Lower leg skin (tissue), 4 donors: ENCODE measurements around the gene TMEM89. TPM values are rescaled to one million over a fixed set of nuclear protein-coding genes. Genes with fewer than 3 reads are reported as not detected.

Experiments used
- DNase-seq, 2 donors: peaks; one replicate each; pipeline ENCODE4 v3.0.0-alpha.2; 2019; ENCODE audit warnings: low spot score in 2 of 2
- H3K4me3 ChIP-seq: fragments of 200-600 bp; sonication (generic); 2 replicates; pipeline ENCODE4 v1.5.1; 2017; ENCODE audit warnings: mild to moderate bottlenecking, low read depth; ENCODE audit not compliant: poor library complexity, severe bottlenecking
- POLR2A ChIP-seq, 2 donors: fragments of 450-650 bp; IDR thresholded peaks; one replicate each; pipeline ENCODE4 v1.6.1; 2016 to 2017; ENCODE audit warnings: antibody characterized with exemption in 2 of 2, mild to moderate bottlenecking in 1 of 2, moderate library complexity in 1 of 2
- WGBS, 2 donors: methylation state at CpG; one replicate each; pipeline ENCODE4 v1.1.5; 2018; 5-methylcytosine and 5-hydroxymethylcytosine counted together
- intact Hi-C: fragments of 100-400 bp; cut with DNase I; formaldehyde crosslinking; loops from one replicate; pipeline ENCODE4 v1.15.0; 2023; ENCODE audit warnings: low total_unique reads
- total RNA-seq, 4 donors: library from RNA; depleted of rRNA; stranded (reverse); fragments of >200 nt; gene quantifications; one replicate each; pipeline ENCODE4 v1.1.0, GENCODE V29; 2016
- TF ChIP-seq, protein P1 (sequence below), 3 donors: fragments of 450-650 bp; IDR thresholded peaks; one replicate each; pipeline ENCODE4 v1.5.1; 2016; ENCODE audit warnings: antibody characterized with exemption in 3 of 3, mild to moderate bottlenecking in 3 of 3, moderate library complexity in 2 of 3

TMEM89 gene
- total RNA-seq, 4 donors from 2014 or later, result not detected

DNA sequence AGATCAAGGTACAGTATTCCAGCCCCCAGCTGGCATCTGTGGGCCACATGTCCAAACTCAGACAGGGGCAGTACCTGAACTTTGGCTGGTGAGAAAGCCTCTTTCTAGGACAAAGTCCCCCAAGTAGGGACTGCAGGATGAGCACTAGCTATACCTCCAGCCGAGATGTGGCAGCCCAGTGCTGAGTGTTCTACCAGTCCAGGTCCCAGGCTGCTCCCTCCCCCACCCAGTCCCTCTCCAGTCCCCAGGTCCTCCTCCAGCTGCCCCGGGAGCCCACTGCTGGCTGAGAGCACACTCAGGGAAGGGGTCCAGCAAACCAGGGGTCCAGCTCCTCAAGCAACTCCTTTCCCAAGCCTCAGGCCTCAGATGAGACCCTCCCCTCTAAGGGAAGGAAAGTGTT lies 12.2 kb upstream of the TMEM89 start:
- TF ChIP-seq, protein P1, sequence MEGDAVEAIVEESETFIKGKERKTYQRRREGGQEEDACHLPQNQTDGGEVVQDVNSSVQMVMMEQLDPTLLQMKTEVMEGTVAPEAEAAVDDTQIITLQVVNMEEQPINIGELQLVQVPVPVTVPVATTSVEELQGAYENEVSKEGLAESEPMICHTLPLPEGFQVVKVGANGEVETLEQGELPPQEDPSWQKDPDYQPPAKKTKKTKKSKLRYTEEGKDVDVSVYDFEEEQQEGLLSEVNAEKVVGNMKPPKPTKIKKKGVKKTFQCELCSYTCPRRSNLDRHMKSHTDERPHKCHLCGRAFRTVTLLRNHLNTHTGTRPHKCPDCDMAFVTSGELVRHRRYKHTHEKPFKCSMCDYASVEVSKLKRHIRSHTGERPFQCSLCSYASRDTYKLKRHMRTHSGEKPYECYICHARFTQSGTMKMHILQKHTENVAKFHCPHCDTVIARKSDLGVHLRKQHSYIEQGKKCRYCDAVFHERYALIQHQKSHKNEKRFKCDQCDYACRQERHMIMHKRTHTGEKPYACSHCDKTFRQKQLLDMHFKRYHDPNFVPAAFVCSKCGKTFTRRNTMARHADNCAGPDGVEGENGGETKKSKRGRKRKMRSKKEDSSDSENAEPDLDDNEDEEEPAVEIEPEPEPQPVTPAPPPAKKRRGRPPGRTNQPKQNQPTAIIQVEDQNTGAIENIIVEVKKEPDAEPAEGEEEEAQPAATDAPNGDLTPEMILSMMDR (IDR thresholded peaks at IDR 0.05), result no peak
- TF ChIP-seq POLR2A (IDR thresholded peaks at IDR 0.05), result no peak
- no peak overlapping the region for H3K4me3 ChIP-seq
- no peak for DNase-seq
- WGBS, 2 donors, result 96 to 100% methylated on average over 1 to 2 of the region's 2 CpGs
- intact Hi-C loops, result no loop called here

DNA sequence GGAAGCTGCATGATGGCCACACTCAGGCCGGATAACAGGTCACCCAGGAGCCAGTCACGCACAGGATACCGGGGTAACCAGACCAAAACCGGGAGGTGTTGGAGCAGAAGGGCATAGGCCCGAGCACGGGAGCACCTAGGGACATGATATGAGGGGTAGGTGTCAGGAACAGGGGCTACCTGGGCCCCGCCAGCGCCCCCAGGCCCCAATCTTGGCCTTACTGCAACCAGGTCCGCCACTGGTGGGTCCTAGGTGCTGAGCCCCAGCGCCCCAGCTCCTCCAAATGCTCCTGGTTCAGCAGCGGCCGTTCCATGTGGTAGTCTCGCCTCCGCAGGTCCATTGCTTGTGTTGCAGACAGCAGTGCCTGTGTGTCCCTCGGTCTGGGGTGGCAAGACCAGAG lies 11.7 kb upstream of the TMEM89 start:
- no peak for DNase-seq
- intact Hi-C loops, result no loop called here
- WGBS, 2 donors, result 92 to 93% methylated on average over 15 of the region's 15 CpGs
- TF ChIP-seq, protein P1 (IDR thresholded peaks at IDR 0.05), result no peak
- TF ChIP-seq POLR2A (IDR thresholded peaks at IDR 0.05), result no peak
- no peak overlapping the region for H3K4me3 ChIP-seq

DNA sequence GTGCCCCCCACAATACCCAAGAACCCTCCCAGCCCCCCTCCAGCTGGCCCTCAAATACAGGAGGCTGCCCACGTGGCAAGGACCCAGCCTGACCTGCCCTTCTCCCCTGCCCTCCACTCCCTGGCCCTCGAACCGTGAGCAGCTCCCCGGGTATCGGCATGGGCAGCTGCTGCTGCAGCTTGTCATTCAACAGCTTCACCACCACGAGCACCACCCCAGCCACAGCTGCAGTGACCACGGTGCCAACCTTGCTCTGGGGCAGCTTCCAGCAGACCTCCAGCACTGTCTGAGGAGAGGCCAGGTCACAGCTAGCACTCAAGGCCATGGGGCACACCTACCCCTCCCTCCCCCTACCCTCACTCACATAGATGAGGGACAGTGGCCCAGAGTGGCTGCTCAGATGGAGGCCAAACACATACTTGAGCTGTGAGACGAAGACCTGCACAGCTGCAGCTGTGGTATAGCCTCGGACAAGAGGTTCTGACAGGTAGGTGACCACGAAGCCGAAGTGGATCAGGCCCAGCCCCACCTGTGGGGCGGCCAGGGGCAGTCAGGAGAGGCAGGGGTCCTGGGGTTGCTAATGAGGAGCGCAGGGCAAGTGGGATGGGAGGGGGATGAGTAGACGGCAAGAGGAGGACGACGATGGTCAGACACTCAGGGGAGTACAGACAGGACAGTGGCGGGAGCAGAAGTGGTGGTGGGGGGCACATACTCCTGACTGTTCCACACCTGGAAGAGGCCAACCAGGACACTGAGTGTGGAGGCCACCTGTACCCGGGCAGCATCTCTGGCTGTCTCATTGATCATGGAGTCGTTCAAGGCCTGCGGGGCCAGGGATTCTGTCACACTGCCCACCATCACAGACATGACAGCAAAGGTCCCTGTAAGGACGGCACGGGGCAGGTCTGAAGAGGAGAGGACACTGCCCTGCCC lies 10.2 kb upstream of the TMEM89 start:
- TF ChIP-seq, protein P1 (IDR thresholded peaks at IDR 0.05), result no peak
- no peak for TF ChIP-seq POLR2A (IDR thresholded peaks at IDR 0.05)
- H3K4me3 ChIP-seq, result no peak overlapping the region
- WGBS, 2 donors, result 87 to 92% methylated on average over 21 to 22 of the region's 22 CpGs
- no peak for DNase-seq
- intact Hi-C loops, result no loop called here

DNA sequence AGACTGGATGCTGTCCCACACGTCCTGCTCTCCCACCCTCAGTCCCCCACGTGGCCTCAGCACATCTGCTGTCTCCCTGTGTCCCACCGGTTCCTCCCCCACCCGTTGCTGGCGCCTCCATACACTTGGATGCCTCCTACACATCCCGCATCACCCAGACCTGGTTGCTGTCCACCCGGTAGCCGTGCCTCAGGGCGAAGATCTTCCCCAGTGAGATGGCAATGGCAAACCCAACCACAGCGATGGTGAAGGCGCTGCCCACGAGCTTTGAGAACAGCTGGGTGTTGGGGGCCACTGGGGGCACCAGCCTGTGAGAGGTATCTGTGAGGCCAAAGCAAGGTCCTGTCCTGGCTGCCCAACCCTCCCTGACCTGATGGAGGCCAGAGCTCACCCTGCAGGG lies 9.3 kb upstream of the TMEM89 start:
- H3K4me3 ChIP-seq, result no peak overlapping the region
- intact Hi-C loops, result no loop called here
- WGBS, 2 donors, result 90 to 94% methylated on average over 12 of the region's 12 CpGs
- TF ChIP-seq POLR2A (IDR thresholded peaks at IDR 0.05), result no peak
- TF ChIP-seq, protein P1 (IDR thresholded peaks at IDR 0.05), result no peak
- no peak for DNase-seq

DNA sequence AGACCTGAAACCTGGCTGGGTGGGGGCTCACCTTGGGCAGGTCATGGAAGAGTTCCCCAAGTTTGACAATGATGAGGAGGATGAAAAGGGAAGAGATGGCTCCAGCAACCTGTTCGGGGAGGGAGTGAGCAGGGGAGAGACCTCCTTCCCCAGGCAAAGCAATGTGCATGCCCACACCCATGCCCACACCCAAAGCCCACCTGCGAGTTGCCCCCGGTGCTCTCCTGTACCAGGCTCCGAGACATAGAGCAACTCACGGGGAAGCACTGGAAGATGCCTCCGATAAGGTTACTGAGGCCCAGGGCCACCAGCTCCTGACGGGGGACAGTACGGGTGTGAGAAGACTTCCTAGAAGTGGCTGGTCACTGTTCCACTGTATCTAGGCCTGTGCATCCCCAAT lies 8.8 kb upstream of the TMEM89 start:
- no peak overlapping the region for H3K4me3 ChIP-seq
- TF ChIP-seq, protein P1 (IDR thresholded peaks at IDR 0.05), result no peak
- no peak for TF ChIP-seq POLR2A (IDR thresholded peaks at IDR 0.05)
- WGBS, 2 donors, result 91 to 96% methylated on average over 8 of the region's 8 CpGs
- no peak for DNase-seq
- intact Hi-C loops, result no loop called here
